GM21576 (cell line): Measurements from ENCODE around the gene UHRF1.
A peak's percentile ranks its signal among the peaks of the same experiment; 100 is the strongest.
"Not testable (repeated sequence)": the region's sequence is repeated elsewhere in the genome, so short reads cannot be mapped to it uniquely, and the experiment has no call there.

ENCODE experiments used
- ATAC-seq: cut with Tn5 transposase; IDR thresholded peaks from one replicate; pipeline ENCODE4 v1.9.1; 2021; ENCODE audit warnings: mild to moderate bottlenecking, moderate library complexity; ENCODE audit not compliant: unreplicated experiment

The UHRF1 gene

GRCh38 chr19:4897146-4897545 is 12.2 kb upstream of the UHRF1 start:
- no peak for ATAC-seq

DNA sequence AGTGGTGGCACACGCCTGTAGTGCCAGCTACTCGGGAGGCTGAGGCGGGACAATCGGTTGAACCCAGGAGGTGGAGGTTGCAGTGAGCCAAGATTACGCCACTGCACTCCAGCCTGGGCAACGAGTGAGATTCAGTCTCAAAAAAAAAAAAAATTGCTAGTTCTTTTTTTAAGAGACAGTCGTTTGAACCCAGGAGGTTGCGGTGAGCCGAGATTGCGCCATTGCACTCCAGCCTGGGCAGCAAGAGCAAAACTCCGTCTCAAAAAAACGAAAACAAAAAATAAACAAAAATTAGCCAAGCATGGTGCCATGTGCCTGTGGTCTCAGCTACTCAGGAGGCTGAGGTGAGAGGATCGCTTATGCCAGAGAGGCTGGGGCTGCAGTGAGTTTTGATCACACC is 8.4 kb upstream of the UHRF1 start:
- ATAC-seq, result not testable (repeated sequence)

GRCh38 chr19:4902796-4903195 is 6.5 kb upstream of the UHRF1 start, which contains the start of gene ARRDC5:
Gene ARRDC5, minus strand, starts transcription at chr19:4902896. Its CDS starts 71 bp downstream, at chr19:4902825.
- ATAC-seq, result no peak

GRCh38 chr19:4904481-4904880 is 4.8 kb upstream of the UHRF1 start:
- ATAC-seq, result no peak

DNA sequence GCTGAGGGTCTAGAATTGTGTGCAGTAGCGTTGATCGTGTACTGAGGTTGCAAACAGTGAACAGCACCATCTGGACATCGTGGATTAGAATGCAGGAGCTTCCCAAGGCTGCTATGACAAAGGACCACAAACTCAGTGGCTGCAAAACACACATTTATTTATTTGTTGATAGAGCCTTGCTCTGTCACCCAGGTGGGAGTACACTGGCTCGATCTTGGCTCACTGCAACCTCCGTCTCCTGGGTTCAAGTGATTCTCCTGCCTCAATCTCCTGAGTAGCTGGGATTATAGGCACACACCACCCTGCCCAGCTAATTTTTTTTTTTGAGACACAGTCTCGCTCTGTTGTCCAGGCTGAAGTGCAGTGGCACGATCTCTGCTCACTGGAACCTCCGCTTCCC is 2.3 kb upstream of the UHRF1 start:
- ATAC-seq, result no peak

DNA sequence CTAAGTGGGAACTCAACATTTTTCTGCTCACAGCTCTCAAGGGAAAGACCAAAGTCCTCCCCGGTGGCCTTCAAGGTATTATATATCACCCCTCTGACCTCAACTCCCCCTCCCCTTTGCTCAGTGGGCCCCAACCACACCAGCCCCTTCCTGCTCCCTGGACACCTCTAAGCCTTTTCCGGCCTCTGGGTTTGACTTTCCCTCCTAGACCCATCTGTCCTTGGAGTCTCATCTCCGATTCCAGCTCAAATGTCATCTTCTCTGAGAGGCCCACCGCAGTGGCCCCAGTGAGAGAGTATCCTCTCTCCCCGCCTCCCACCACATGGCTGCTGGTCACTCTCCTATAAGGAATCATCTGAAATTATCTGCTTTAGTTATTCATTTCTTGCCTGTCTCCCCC is 941 bp upstream of the UHRF1 start:
- ATAC-seq, result no peak

GRCh38 chr19:4908781-4909155 is 533 bp upstream of the UHRF1 start:
- no peak for ATAC-seq

- ATAC-seq, result peak; percentile 65
Measured at GRCh38 chr19:4909897-4910593, 744 bp downstream of the UHRF1 start.

GRCh38 chr19:4910594-4911281 is 1.4 kb downstream of the UHRF1 start:
- no peak for ATAC-seq

DNA sequence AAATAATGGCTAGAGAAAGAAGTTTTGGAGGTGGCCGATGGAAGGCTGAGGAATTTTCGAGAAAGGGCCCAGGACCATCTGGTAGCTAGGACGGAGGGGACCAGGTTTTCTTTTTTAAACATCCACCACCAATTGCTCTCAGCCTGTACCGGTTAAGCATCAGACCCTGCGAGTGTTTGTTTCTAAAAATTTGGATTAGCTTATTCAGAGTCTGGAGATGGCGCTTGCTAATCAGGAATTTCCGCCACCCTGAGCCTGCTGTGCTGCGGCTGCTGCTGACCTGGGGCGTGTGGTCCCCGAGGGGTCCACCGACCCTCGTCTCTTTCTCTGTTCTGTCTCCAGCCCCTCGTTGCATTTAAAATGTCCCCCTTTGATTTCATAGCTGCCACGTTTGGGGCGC is 2.0 kb downstream of the UHRF1 start:
- no peak for ATAC-seq

GRCh38 chr19:4911786-4912672 is 2.7 kb downstream of the UHRF1 start:
- ATAC-seq, result no peak

DNA sequence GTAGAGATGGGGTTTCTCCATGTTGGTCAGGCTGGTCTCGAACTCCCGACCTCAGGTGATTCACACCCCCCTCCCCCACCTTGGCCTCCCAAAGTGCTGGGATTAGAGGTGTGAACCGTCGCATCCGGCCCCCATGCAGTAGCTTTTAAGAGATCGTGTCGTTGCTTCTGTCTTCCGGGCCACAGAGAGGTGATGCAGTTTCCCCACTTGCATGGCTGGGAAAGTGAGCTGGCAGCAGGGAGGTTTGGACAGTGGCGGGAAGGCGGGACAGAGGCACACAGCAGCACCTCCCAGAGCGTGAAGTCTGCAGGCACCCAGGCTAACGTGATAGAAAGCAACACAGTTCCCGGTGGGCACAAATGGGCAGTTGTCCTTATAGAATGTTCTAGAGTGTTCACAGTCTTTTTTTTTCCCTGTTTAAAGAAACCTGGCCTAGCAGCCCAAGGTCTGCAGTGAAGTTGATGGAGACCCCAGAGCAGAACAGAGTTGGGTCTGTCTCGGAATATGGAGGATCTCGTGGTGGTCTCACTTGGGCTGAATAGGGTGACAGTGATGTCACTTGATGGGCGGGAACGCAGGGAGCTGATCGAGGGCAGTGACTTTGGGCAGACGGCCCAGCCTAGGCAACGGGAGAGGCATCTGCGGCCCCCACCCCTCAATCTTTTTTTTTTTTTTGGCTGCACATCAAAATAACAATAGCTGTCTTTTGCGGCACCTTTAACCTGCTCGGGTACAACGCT is 4.9 kb downstream of the UHRF1 start:
- no peak for ATAC-seq

DNA sequence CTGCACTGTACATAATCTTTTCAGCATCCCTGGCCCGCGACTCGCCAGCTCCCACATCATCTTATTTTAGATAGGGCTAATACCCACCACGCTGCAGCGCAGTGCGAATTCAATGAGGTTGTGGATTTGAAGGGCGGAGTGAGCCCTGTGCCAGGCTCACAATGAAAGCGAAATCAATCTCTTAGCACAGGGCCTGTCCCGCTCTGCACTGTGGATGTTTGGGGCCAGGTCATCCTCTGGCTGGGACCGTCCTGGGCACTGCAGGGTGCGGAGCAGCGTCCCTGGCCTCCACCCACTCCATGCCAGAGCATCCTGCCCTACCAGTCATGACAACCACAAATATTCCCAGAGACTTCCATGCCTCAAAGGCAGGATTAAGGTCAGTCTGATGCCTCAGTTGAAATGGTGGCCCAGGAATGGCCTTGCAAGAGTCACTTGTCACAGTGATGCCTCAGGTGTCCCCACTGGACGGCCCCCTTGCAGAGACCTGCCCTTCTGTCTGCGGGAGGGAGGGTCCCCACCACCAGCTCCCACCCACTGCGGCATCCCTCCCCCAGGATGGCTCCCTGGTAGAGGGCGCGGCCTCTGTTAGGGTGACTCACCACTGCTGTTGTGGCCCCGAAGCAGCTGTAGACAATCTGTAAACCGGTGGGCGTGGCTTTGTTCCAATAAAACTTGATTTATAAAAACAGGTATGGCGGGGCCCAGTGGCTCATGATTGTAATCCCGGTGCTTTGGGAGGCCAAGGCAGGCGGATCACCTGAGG is 5.6 kb downstream of the UHRF1 start:
- ATAC-seq, result no peak

DNA sequence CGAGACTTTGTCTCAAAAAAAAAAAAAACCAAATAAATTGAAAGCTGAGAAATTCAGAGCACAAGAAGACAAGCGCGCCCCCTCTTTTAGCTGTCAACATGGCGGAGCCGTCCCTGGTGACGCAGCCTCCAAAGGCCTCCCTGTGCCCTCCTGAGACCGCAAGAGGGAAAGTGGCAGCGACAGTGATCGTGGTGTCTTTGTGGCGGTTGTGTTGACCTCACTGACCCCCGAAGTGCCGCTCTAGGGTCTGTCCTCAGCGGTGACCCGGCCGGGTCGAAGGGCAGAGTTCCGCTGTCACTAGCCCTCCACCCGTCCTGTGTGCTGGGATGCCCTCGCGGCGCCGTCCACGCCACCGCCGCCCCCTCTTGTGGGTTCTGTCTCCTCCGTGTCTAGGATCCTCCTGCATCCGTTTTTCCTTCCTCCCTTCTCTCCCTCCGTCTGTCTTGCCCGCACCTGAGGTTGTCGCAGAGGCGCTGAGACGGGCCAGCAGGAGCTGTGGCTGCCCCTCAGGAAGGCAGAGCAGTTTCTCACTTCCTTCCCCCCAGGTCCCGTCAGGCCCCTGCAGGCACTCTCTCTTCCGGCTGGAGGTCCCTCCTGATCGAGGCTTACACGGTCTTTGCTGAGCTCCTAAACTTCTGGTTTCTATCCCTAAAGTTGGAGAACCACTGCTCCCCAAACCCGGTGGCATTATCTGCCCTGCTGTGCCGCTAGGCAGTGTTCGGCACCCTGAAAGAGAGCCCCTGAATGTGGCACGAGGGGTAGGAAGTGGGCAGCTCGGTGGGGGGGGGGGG is 7.2 kb downstream of the UHRF1 start:
- no peak for ATAC-seq

DNA sequence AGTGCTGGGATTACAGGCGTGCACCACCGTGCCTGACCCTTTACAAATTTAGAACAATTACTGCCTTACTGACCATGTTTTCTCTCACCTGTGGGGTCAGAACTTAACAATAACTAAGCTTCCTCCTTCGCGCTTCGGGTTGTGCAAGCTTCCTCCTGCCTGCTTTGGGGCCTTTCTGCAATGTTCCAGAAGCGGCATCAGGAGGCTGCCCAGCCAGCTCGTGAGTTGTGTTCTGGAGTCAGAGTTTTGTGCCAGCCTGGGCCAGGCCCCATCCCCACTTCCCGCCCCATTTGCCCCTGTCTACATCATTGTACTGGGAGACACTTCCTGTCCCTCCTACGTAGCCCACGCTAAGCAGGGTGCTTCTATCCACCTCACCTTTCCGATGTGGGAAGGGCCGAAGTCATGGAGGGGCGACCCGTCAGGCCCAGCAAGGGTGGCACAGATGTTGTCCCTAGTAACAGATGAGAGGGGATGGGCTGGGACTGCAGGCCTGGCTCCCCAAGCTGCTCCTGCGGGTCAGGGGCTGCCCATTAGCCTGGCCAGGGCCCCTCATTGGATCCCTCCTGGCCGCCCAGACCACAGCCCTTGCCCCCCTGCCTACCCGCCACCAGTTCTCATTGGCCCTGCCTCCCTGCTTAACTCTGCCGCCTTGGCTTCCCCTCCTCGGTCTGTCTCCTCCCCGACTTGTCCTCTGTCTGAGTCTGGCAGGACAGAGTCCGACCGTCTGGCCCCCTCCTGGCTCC is 13.4 kb downstream of the UHRF1 start:
- no peak for ATAC-seq

DNA sequence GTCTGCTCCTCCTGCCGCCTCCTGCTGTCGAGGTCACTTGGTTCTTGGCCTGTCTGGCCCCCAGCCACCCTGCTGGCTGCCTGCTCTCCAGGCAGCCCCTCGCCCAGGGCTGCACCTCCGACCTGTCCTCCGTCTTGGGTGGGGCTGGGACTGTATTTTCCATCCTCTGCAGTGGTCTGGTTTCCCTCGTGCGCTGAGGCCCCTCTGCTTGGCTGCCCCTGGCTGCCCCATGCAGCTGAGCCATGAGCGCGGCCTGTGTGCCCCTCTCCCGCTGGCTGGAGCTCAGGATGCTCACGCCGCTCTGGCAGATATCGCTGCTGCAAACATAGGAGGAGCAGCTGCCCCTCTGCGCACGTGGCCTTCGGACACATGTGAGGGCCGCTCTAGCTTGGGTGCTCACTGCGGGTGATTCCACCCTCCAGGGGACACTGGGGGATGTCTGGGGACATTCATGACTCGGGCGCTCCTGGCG is 14.0 kb downstream of the UHRF1 start:
- no peak for ATAC-seq

DNA sequence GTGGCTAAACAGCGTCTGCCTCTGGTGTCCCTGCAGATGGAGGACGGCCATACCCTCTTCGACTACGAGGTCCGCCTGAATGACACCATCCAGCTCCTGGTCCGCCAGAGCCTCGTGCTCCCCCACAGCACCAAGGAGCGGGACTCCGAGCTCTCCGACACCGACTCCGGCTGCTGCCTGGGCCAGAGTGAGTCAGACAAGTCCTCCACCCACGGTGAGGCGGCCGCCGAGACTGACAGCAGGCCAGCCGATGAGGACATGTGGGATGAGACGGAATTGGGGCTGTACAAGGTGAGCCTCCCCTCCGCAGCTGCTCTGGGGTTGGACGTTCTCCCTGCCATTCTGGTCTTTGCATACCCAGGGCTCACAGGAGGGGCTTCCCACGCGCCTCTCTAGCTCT is 19.9 kb downstream of the UHRF1 start:
- ATAC-seq, result no peak

- ATAC-seq, result no peak
Measured at GRCh38 chr19:4930664-4931063, 21.4 kb downstream of the UHRF1 start.

DNA sequence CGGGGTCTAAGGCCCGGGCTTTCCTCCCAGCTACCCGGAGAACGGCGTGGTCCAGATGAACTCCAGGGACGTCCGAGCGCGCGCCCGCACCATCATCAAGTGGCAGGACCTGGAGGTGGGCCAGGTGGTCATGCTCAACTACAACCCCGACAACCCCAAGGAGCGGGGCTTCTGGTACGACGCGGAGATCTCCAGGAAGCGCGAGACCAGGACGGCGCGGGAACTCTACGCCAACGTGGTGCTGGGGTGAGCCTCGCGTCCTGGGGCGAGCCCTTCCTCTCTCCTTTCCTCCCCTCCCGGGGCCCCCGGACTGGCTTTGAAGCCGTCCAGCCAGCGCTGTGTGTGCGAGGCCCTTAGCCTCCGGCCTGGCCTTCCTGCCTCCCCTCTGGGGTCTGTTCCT is 23.4 kb downstream of the UHRF1 start:
- ATAC-seq, result no peak
